AG09309 (cell line): ENCODE data around the gene JCHAIN.
"Not testable (repeated sequence)": the region's sequence is repeated elsewhere in the genome, so short reads cannot be mapped to it uniquely, and the experiment has no call there.

Source experiments
- DNase-seq: peaks from one replicate; pipeline ENCODE4 v3.0.0-alpha.2; 2010; ENCODE audit warnings: low read depth
- H3K4me3 ChIP-seq: 2 replicates; pipeline ENCODE4 v1.5.1; 2011; ENCODE audit warnings: mild to moderate bottlenecking, low read depth, low read length, moderate library complexity; ENCODE audit not compliant: control insufficient read depth
- TF ChIP-seq, protein P1 (sequence below): IDR thresholded peaks from 2 replicates; pipeline ENCODE4 v1.5.1; 2011; ENCODE audit warnings: mild to moderate bottlenecking, low read depth, low read length, inconsistent platforms; ENCODE audit not compliant: insufficient read depth, control insufficient read depth; ENCODE audit errors: missing control alignments

The JCHAIN gene

GRCh38 chr4:70688795-70689231, 22.5 kb upstream of the JCHAIN start:
- peak overlapping the region; percentile 75 for H3K4me3 ChIP-seq
- TF ChIP-seq, protein P1, sequence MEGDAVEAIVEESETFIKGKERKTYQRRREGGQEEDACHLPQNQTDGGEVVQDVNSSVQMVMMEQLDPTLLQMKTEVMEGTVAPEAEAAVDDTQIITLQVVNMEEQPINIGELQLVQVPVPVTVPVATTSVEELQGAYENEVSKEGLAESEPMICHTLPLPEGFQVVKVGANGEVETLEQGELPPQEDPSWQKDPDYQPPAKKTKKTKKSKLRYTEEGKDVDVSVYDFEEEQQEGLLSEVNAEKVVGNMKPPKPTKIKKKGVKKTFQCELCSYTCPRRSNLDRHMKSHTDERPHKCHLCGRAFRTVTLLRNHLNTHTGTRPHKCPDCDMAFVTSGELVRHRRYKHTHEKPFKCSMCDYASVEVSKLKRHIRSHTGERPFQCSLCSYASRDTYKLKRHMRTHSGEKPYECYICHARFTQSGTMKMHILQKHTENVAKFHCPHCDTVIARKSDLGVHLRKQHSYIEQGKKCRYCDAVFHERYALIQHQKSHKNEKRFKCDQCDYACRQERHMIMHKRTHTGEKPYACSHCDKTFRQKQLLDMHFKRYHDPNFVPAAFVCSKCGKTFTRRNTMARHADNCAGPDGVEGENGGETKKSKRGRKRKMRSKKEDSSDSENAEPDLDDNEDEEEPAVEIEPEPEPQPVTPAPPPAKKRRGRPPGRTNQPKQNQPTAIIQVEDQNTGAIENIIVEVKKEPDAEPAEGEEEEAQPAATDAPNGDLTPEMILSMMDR, result no peak
- DNase-seq, result no peak

- H3K4me3 ChIP-seq, result peak within 1 kb of the TSS; percentile 75
- DNase-seq, result peak; percentile 99
- TF ChIP-seq, protein P1, result peak; percentile 99
Observed at GRCh38 chr4:70687821-70688794, 21.8 kb upstream of the JCHAIN start, which contains the start of gene UTP3. UTP3 (plus strand) TSS chr4:70688532; CDS start chr4:70688678, 146 bp downstream.

GRCh38 chr4:70687392-70687791, 21.1 kb upstream of the JCHAIN start:
- TF ChIP-seq, protein P1, result no peak
- no peak for DNase-seq

DNA sequence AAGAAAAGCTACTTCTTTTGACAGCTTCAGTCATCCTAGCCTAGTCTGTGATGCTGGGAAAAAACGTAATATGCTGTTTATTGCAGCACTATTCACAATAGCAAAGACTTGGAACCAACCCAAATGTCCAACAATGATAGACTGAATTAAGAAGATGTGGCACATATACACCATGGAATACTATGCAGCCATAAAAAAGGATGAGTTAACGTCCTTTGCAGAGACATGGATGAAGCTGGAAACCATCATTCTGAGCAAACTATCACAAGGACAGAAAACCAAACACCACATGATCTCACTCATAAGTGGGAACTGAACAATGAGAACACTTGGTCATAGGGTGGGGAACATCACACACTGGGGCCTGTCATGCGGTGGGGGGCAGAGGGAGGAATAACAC, 15.8 kb upstream of the JCHAIN start:
- H3K4me3 ChIP-seq, DNase-seq: not testable (repeated sequence)

More at GRCh38 chr4:70687392-70687791, 21.1 kb upstream of the JCHAIN start:
- H3K4me3 ChIP-seq, result peak overlapping the region; percentile 51

- no peak for DNase-seq
- TF ChIP-seq, protein P1, result no peak
- H3K4me3 ChIP-seq, result no peak overlapping the region
Observed at GRCh38 chr4:70681704-70682103, 15.4 kb upstream of the JCHAIN start.

GRCh38 chr4:70680934-70681333, 14.6 kb upstream of the JCHAIN start:
- no peak for DNase-seq
- no peak overlapping the region for H3K4me3 ChIP-seq
- TF ChIP-seq, protein P1, result no peak

GRCh38 chr4:70678383-70678999, 12.2 kb upstream of the JCHAIN start:
- H3K4me3 ChIP-seq, result no peak overlapping the region
- TF ChIP-seq, protein P1, result no peak
- DNase-seq, result no peak
